HG02798 (cell line): ENCODE results near the gene NFATC1.

ENCODE experiments used
- ATAC-seq: cut with Tn5 transposase; IDR thresholded peaks from one replicate; pipeline ENCODE4 v1.9.1; 2021; ENCODE audit warnings: mild to moderate bottlenecking; ENCODE audit not compliant: unreplicated experiment, poor library complexity

NFATC1 gene

GRCh38 chr18:79452190-79452990 lies 56.7 kb downstream of the NFATC1 start:
- ATAC-seq, result no peak

- no peak for ATAC-seq
These were observed 57.4 kb downstream of the NFATC1 start for GRCh38 chr18:79452991-79453645.

- no peak for ATAC-seq
These were observed 58.3 kb downstream of the NFATC1 start for GRCh38 chr18:79453816-79454735.

- ATAC-seq, result no peak
These were observed 59.5 kb downstream of the NFATC1 start for GRCh38 chr18:79455261-79455660.

- ATAC-seq, result no peak
These were observed 60.6 kb downstream of the NFATC1 start for GRCh38 chr18:79456105-79456980.

GRCh38 chr18:79457239-79457638 lies 61.5 kb downstream of the NFATC1 start:
- no peak for ATAC-seq

GRCh38 chr18:79457652-79458051 lies 61.9 kb downstream of the NFATC1 start:
- ATAC-seq, result no peak

- ATAC-seq, result no peak
These were observed 62.6 kb downstream of the NFATC1 start for GRCh38 chr18:79458131-79458838.

- ATAC-seq, result no peak
These were observed 63.4 kb downstream of the NFATC1 start for GRCh38 chr18:79458917-79459803.

- peak; percentile 20 for ATAC-seq
These were observed 64.3 kb downstream of the NFATC1 start for GRCh38 chr18:79459946-79460480.

- peak; percentile 81 for ATAC-seq
These were observed 65.0 kb downstream of the NFATC1 start for GRCh38 chr18:79460481-79461300.

- ATAC-seq, result no peak
These were observed 65.9 kb downstream of the NFATC1 start for GRCh38 chr18:79461627-79462026.

GRCh38 chr18:79463424-79463960 lies 67.8 kb downstream of the NFATC1 start:
- ATAC-seq, result no peak

GRCh38 chr18:79465392-79465991 lies 69.8 kb downstream of the NFATC1 start:
- ATAC-seq, result peak; percentile 82

GRCh38 chr18:79466591-79466990 lies 70.9 kb downstream of the NFATC1 start:
- ATAC-seq, result peak; percentile 54

GRCh38 chr18:79467126-79467525 lies 71.4 kb downstream of the NFATC1 start:
- ATAC-seq, result no peak
